IMR-90 (cell line): ENCODE data around the gene P3R3URF. TPM values are rescaled to one million over a fixed set of nuclear protein-coding genes. Genes with fewer than 3 reads are reported as not detected.

Source experiments
- ATAC-seq: fragments of 200-7000 bp; cut with Tn5 transposase; 2 replicates; pipeline ENCODE4 v1.9.1; 2020; ENCODE audit warnings: low read depth, mild to moderate bottlenecking, moderate library complexity
- BruUV-seq: library from RNA; stranded (reverse); fragments of 400-500 nt; replicated peaks from 2 replicates; lab custom pipeline; 2021; lab: Mats Ljungman, UMichigan
- CTCF ChIA-PET: fragments of 300-600 bp; formaldehyde crosslinking; extraction: SDS; loops from one replicate; lab custom pipeline; 2021; ENCODE audit warnings: antibody characterized with exemption; lab: Yijun Ruan, JAX
- POLR2A ChIA-PET: fragments of 300-600 bp; sonication (Branson Sonifier 250); formaldehyde crosslinking; loops from one replicate; lab custom pipeline; 2022; ENCODE audit warnings: antibody characterized with exemption; ENCODE audit not compliant: unreplicated experiment; lab: Charles Lee
- DNase-seq: peaks from one replicate; pipeline ENCODE4 v3.0.0; 2013
- H2AFZ ChIP-seq: replicated peaks from 2 replicates; pipeline ENCODE3; 2013; ENCODE audit warnings: low read length, mild to moderate bottlenecking; ENCODE audit not compliant: poor library complexity
- H2AK5ac ChIP-seq: 2 replicates; pipeline ENCODE4 v1.6.1; 2013; ENCODE audit warnings: low read depth, low read length, inconsistent platforms
- H2AK9ac ChIP-seq: replicated peaks from 2 replicates; pipeline ENCODE3; 2013; ENCODE audit warnings: mild to moderate bottlenecking, low read depth, low read length, moderate library complexity; ENCODE audit not compliant: poor library complexity
- H2BK120ac ChIP-seq: 2 replicates; pipeline ENCODE4 v1.6.1; 2013; ENCODE audit warnings: low read depth, low read length, inconsistent platforms
- H2BK15ac ChIP-seq: 3 replicates; pipeline ENCODE4 v1.6.1; 2013; ENCODE audit warnings: low read depth, low read length, inconsistent platforms
- H2BK20ac ChIP-seq: 2 replicates; pipeline ENCODE4 v1.6.1; 2013; ENCODE audit warnings: low read depth, mild to moderate bottlenecking, inconsistent platforms, low read length, moderate library complexity
- H2BK5ac ChIP-seq: 2 replicates; pipeline ENCODE4 v1.6.1; 2013; ENCODE audit warnings: mild to moderate bottlenecking, low read depth, low read length, inconsistent platforms; ENCODE audit not compliant: poor library complexity, severe bottlenecking
- H3K14ac ChIP-seq: replicated peaks from 2 replicates; pipeline ENCODE4 v1.6.1; 2013; ENCODE audit warnings: low read depth, low read length, inconsistent platforms
- H3K18ac ChIP-seq: 2 replicates; pipeline ENCODE4 v1.6.1; 2013; ENCODE audit warnings: low read depth, low read length, control low read depth
- H3K23ac ChIP-seq: 2 replicates; pipeline ENCODE4 v1.6.1; 2013; ENCODE audit warnings: low read depth, low read length, inconsistent platforms
- H3K27ac ChIP-seq: 2 replicates; pipeline ENCODE4 v1.5.1; 2013; ENCODE audit warnings: mild to moderate bottlenecking, control low read depth, low read length; ENCODE audit not compliant: insufficient read depth
- H3K27me3 ChIP-seq: 2 replicates; pipeline ENCODE4 v1.6.1; 2013; ENCODE audit warnings: low read length; ENCODE audit not compliant: control insufficient read depth, insufficient read depth
- H3K36me3 ChIP-seq: 2 replicates; pipeline ENCODE4 v1.6.1; 2013; ENCODE audit warnings: low read length, mixed read lengths; ENCODE audit not compliant: control insufficient read depth, insufficient read depth
- H3K4ac ChIP-seq: 2 replicates; pipeline ENCODE4 v1.6.1; 2013; ENCODE audit warnings: low read depth, low read length, inconsistent platforms
- H3K4me1 ChIP-seq: 2 replicates; pipeline ENCODE4 v1.6.1; 2013; ENCODE audit warnings: low read length, mixed read lengths; ENCODE audit not compliant: control insufficient read depth, insufficient read depth
- H3K4me2 ChIP-seq: 2 replicates; pipeline ENCODE4 v1.6.1; 2013; ENCODE audit warnings: low read depth, mild to moderate bottlenecking, control low read depth, low read length, moderate library complexity
- H3K4me3 ChIP-seq: 2 replicates; pipeline ENCODE4 v1.5.1; 2013; ENCODE audit warnings: low read depth, mild to moderate bottlenecking, control low read depth, low read length, moderate library complexity; ENCODE audit not compliant: insufficient read depth
- H3K56ac ChIP-seq: 2 replicates; pipeline ENCODE4 v1.6.1; 2013; ENCODE audit warnings: low read length, inconsistent platforms; ENCODE audit not compliant: insufficient read depth; ENCODE audit errors: extremely low read depth
- H3K79me1 ChIP-seq, 2 experiments: 2 replicates each; pipeline ENCODE4 v1.6.1; 2013; ENCODE audit warnings: low read length in 2 of 2, inconsistent platforms in 1 of 2, low read depth in 1 of 2
- H3K9ac ChIP-seq: 2 replicates; pipeline ENCODE4 v1.6.1; 2013; ENCODE audit warnings: low read depth, low read length, control low read depth
- H3K9me1 ChIP-seq: 2 replicates; pipeline ENCODE4 v1.6.1; 2013; ENCODE audit warnings: low read length, inconsistent platforms; ENCODE audit not compliant: insufficient read depth
- H3K9me3 ChIP-seq: 2 replicates; pipeline ENCODE4 v1.6.1; 2013; ENCODE audit warnings: low read length; ENCODE audit not compliant: control insufficient read depth, insufficient read depth
- H4K20me1 ChIP-seq: 2 replicates; pipeline ENCODE4 v1.6.1; 2013; ENCODE audit warnings: low read length, inconsistent platforms; ENCODE audit not compliant: insufficient read depth
- H4K5ac ChIP-seq: 2 replicates; pipeline ENCODE4 v1.6.1; 2013; ENCODE audit warnings: mild to moderate bottlenecking, low read depth, low read length, control low read depth
- H4K8ac ChIP-seq, 2 experiments: 2 replicates each; pipeline ENCODE4 v1.6.1; 2013; ENCODE audit warnings: low read depth in 2 of 2, low read length in 2 of 2, control low read depth in 1 of 2, inconsistent platforms in 1 of 2
- H4K91ac ChIP-seq: 2 replicates; pipeline ENCODE4 v1.6.1; 2013; ENCODE audit warnings: low read depth, low read length, inconsistent platforms; ENCODE audit not compliant: insufficient read depth
- BHLHE40 ChIP-seq: fragments of 150-350 bp; IDR thresholded peaks from 2 replicates; pipeline ENCODE4 v1.6.1; 2016; ENCODE audit warnings: mild to moderate bottlenecking, low read depth, low read length
- CEBPB ChIP-seq: IDR thresholded peaks from 2 replicates; pipeline ENCODE4 v1.6.1; 2012; ENCODE audit warnings: low read depth, low read length, improper control_type of control experiment
- CTCF ChIP-seq: conservative IDR thresholded peaks from 2 replicates; pipeline ENCODE4 v1.5.1; 2012; ENCODE audit warnings: mild to moderate bottlenecking, low read depth, low read length, improper control_type of control experiment
- FOS ChIP-seq: fragments of 150-350 bp; IDR thresholded peaks from 2 replicates; pipeline ENCODE4 v1.6.1; 2016; ENCODE audit warnings: low read depth, low read length
- MAFK ChIP-seq: IDR thresholded peaks from 2 replicates; pipeline ENCODE4 v1.6.1; 2012; ENCODE audit warnings: low read depth, low read length, improper control_type of control experiment
- MAZ ChIP-seq: IDR thresholded peaks from 2 replicates; pipeline ENCODE4 v1.6.1; 2012; ENCODE audit warnings: low read depth, mild to moderate bottlenecking, low read length, improper control_type of control experiment, moderate library complexity, borderline replicate concordance
- MXI1 ChIP-seq: IDR thresholded peaks from 2 replicates; pipeline ENCODE4 v1.6.1; 2012; ENCODE audit warnings: low read depth, mild to moderate bottlenecking, low read length, moderate library complexity, borderline replicate concordance
- NFE2L2 ChIP-seq: fragments of 150-350 bp; IDR thresholded peaks from 2 replicates; pipeline ENCODE4 v1.6.1; 2016; ENCODE audit warnings: low read depth, mild to moderate bottlenecking, low read length
- POLR2A ChIP-seq: IDR thresholded peaks from 2 replicates; pipeline ENCODE4 v1.6.1; 2012; ENCODE audit warnings: mild to moderate bottlenecking, low read depth, low read length
- RCOR1 ChIP-seq: IDR thresholded peaks from 2 replicates; pipeline ENCODE4 v1.6.1; 2012; ENCODE audit warnings: mild to moderate bottlenecking, low read length, improper control_type of control experiment; ENCODE audit not compliant: insufficient replicate concordance
- RFX5 ChIP-seq: IDR thresholded peaks from 2 replicates; pipeline ENCODE4 v1.8.0; 2012; ENCODE audit warnings: low read depth, mild to moderate bottlenecking, low read length, moderate library complexity
- USF2 ChIP-seq: fragments of 150-350 bp; IDR thresholded peaks from 2 replicates; pipeline ENCODE4 v1.6.1; 2017; ENCODE audit warnings: mild to moderate bottlenecking, antibody characterized with exemption, low read length, low read depth
- WGBS, 2 experiments: methylation state at CpG; one replicate each; pipeline versions ENCODE4 v1.1.5 to v1.1.7; 2013; ENCODE audit warnings: missing lambda C conversion rate in 2 of 2; ENCODE audit not compliant: insufficient read length in 1 of 2; ENCODE audit errors: extremely low coverage in 2 of 2; 5-methylcytosine and 5-hydroxymethylcytosine counted together
- dilution Hi-C: fragments of 300-500 bp; cut with HindIII; formaldehyde crosslinking; loops from one replicate; pipeline ENCODE4 v1.14.3; 2018; ENCODE audit warnings: low sequenced_read_pairs; ENCODE audit not compliant: unreplicated experiment
- in situ Hi-C: fragments of 300-500 bp; cut with MboI; formaldehyde crosslinking; loops from 3 replicates; pipeline ENCODE4 v1.14.3; 2019; ENCODE audit warnings: low sequenced_read_pairs, inconsistent platforms, mixed read lengths
- intact Hi-C: fragments of 100-400 bp; cut with micrococcal nuclease; formaldehyde crosslinking; loops from 2 replicates; pipeline ENCODE4 v1.10.0; 2022
- polyA plus RNA-seq, 3 experiments: library from polyadenylated mRNA; depleted of rRNA; stranded (reverse); fragments of >200 nt; gene quantifications; 2 replicates each; pipeline ENCODE4 v1.2.3, GENCODE V29; 2012; ENCODE audit warnings: low replicate concordance in 1 of 3
- total RNA-seq: library from RNA; depleted of rRNA; stranded (reverse); fragments of >200 nt; gene quantifications from 2 replicates; pipeline ENCODE4 v1.2.3, GENCODE V29; 2012
- TF ChIP-seq, protein P1 (sequence below): fragments of 150-350 bp; IDR thresholded peaks from 2 replicates; pipeline ENCODE4 v1.6.1; 2016; ENCODE audit warnings: low read depth, mild to moderate bottlenecking, low read length, moderate library complexity, borderline replicate concordance

The P3R3URF gene
- total and polyA plus RNA-seq, 2 of the 4 experiments (the other 2 are of a cell fraction) = not detected

GRCh38 chr1:46205791-46206190 is 29.5 kb upstream of the P3R3URF start:
- no TSS peak for BruUV-seq
- H3K9ac ChIP-seq = no peak overlapping the region
- no peak overlapping the region for H2AFZ ChIP-seq
- peaks cover 2% of the 10 kb centered on the region; the same call in 1 of the 2 replicates for H3K9me1 ChIP-seq
- H4K91ac ChIP-seq = no peak overlapping the region
- ATAC-seq (no peak), DNase-seq (no peak)
- TF ChIP-seq FOS = no peak
- TF ChIP-seq, protein P1, sequence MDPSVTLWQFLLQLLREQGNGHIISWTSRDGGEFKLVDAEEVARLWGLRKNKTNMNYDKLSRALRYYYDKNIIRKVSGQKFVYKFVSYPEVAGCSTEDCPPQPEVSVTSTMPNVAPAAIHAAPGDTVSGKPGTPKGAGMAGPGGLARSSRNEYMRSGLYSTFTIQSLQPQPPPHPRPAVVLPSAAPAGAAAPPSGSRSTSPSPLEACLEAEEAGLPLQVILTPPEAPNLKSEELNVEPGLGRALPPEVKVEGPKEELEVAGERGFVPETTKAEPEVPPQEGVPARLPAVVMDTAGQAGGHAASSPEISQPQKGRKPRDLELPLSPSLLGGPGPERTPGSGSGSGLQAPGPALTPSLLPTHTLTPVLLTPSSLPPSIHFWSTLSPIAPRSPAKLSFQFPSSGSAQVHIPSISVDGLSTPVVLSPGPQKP = no peak
- TF ChIP-seq RFX5 = no peak
- TF ChIP-seq RCOR1 = no peak
- TF ChIP-seq CEBPB = no peak
- TF ChIP-seq MXI1 = no peak
- no peak for TF ChIP-seq MAFK
- no peak for TF ChIP-seq MAZ
- no peak for TF ChIP-seq CTCF
- TF ChIP-seq BHLHE40 = no peak
- TF ChIP-seq POLR2A = no peak
- TF ChIP-seq USF2 = no peak
- no peak for TF ChIP-seq NFE2L2
- H2BK5ac ChIP-seq = no peak overlapping the region
- no peak overlapping the region for H3K23ac ChIP-seq
- no peaks in the 10 kb centered on the region for H4K20me1 ChIP-seq
- H2AK9ac ChIP-seq = no peak overlapping the region
- peaks cover 0 to 9% of the 10 kb centered on the region in 2 experiments; a peak in 1 of 4 replicates for H3K79me1 ChIP-seq
- dilution Hi-C loops = no loop called here
- in situ Hi-C loops = no loop called here
- H3K18ac ChIP-seq = no peak overlapping the region
- H3K36me3 ChIP-seq = no peaks in the 10 kb centered on the region
- no peak overlapping the region for H4K5ac ChIP-seq
- POLR2A ChIA-PET = no interaction called here
- no peaks in the 10 kb centered on the region for H3K9me3 ChIP-seq
- no peak overlapping the region for H2AK5ac ChIP-seq
- H3K4me2 ChIP-seq = no peak overlapping the region
- no peak overlapping the region for H2BK15ac ChIP-seq
- no peak overlapping the region for H3K14ac ChIP-seq
- no peaks in the 10 kb centered on the region for H3K4me1 ChIP-seq
- no peak overlapping the region for H3K27ac ChIP-seq
- no peak overlapping the region for H3K4me3 ChIP-seq
- intact Hi-C loops = no loop called here
- H3K4ac ChIP-seq = no peak overlapping the region
- H2BK120ac ChIP-seq = no peak overlapping the region
- H4K8ac ChIP-seq = no peak overlapping the region
- no peaks in the 10 kb centered on the region for H3K27me3 ChIP-seq
- no CpG with 5 or more reads among the region's 3 CpGs for WGBS, 2 experiments
- H3K56ac ChIP-seq = no peak overlapping the region
- no peak overlapping the region for H2BK20ac ChIP-seq
- CTCF ChIA-PET = interaction anchor here (1.0 kb wide), 1 partner anchor 18 kb away, joined by 4 read pairs; no protein-coding TSS in a partner anchor
